HG03575 (cell line): ENCODE data around the gene CCM2.
"Not testable (repeated sequence)": the region's sequence is repeated elsewhere in the genome, so short reads cannot be mapped to it uniquely, and the experiment has no call there.

Experiments
- ATAC-seq: cut with Tn5 transposase; IDR thresholded peaks from one replicate; pipeline ENCODE4 v1.9.1; 2021; ENCODE audit not compliant: unreplicated experiment, insufficient number of reproducible peaks, low FRiP score; ENCODE audit errors: extremely low read depth

Gene CCM2

GRCh38 chr7:45105588-45106188 lies 105.7 kb downstream of the CCM2 start:
- no peak for ATAC-seq

- no peak for ATAC-seq
Measured at GRCh38 chr7:45106820-45107219, 106.8 kb downstream of the CCM2 start.

GRCh38 chr7:45107356-45107755 lies 107.4 kb downstream of the CCM2 start:
- ATAC-seq, result no peak

- no peak for ATAC-seq
Measured at GRCh38 chr7:45108863-45109262, 108.9 kb downstream of the CCM2 start.

- peak; percentile 59 for ATAC-seq
Measured at GRCh38 chr7:45111298-45112223, 111.6 kb downstream of the CCM2 start, which contains the start of gene TBRG4. Gene TBRG4, minus strand, starts transcription at chr7:45111697. Its CDS starts 2,460 bp downstream, at chr7:45109237.

- ATAC-seq, result no peak
Measured at GRCh38 chr7:45112648-45113047, 112.6 kb downstream of the CCM2 start.

GRCh38 chr7:45114257-45114656 lies 114.3 kb downstream of the CCM2 start:
- ATAC-seq, result not testable (repeated sequence)

GRCh38 chr7:45114926-45115325 lies 114.9 kb downstream of the CCM2 start:
- no peak for ATAC-seq

- ATAC-seq, result no peak
Measured at GRCh38 chr7:45116048-45116447, 116.0 kb downstream of the CCM2 start.

- no peak for ATAC-seq
Measured at GRCh38 chr7:45117582-45117981, 117.6 kb downstream of the CCM2 start.

GRCh38 chr7:45118292-45118691 lies 118.3 kb downstream of the CCM2 start:
- no peak for ATAC-seq

GRCh38 chr7:45118889-45119331 lies 118.9 kb downstream of the CCM2 start:
- no peak for ATAC-seq

- ATAC-seq, result no peak
Measured at GRCh38 chr7:45119550-45119949, 119.5 kb downstream of the CCM2 start.

GRCh38 chr7:45122975-45123860 lies 123.2 kb downstream of the CCM2 start:
- ATAC-seq, result no peak

- no peak for ATAC-seq
Measured at GRCh38 chr7:45123913-45124710, 124.1 kb downstream of the CCM2 start.

- no peak for ATAC-seq
Measured at GRCh38 chr7:45125193-45125904, 125.3 kb downstream of the CCM2 start.
